Measurements from ENCODE around the gene SERPINB5. TPM values are rescaled to one million over a fixed set of nuclear protein-coding genes. Genes with fewer than 3 reads are reported as not detected.

The SERPINB5 gene
- total RNA-seq, 1 donor from 2014 or later, result not detected

- H3K4me1 ChIP-seq, result no peaks in the 10 kb centered on the region
- H3K27me3 ChIP-seq (ENCODE audit: low read depth), result peaks cover 14% of the 10 kb centered on the region
- intact Hi-C loops (cut with micrococcal nuclease), result no loop called here
- no peak for DNase-seq
- no peaks in the 10 kb centered on the region for H3K9me3 ChIP-seq (replicated peaks)
- no peak overlapping the region for H3K4me3 ChIP-seq
- H3K36me3 ChIP-seq, result no peaks in the 10 kb centered on the region
- H3K27ac ChIP-seq (replicated peaks), result no peak overlapping the region
- TF ChIP-seq CTCF (IDR thresholded peaks at IDR 0.05; ENCODE audit: borderline replicate concordance), result no peak
Measured at GRCh38 chr18:63520053-63520685, 43.4 kb downstream of the SERPINB5 start.

DNA sequence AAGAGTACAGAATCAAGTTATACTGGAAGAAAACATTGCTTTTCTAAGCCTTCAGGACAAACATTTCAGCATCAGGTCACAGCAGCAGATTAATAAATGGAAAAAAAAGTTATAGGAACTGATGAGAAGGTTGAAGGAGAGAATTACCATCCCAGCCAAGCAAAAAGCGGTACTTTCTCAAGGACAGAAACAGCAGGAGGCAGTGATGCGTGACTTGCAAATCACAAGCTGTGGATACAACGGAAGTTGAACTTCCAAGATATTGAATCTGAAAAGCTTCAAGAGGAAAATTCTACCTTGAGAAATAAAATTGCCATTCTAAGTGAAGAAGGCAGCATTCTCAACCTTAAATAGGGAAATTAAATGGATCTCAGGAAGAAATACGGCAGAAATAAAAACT lies 46.9 kb downstream of the SERPINB5 start:
- intact Hi-C loops (cut with micrococcal nuclease), result no loop called here
- TF ChIP-seq CTCF (IDR thresholded peaks at IDR 0.05; ENCODE audit: borderline replicate concordance), result no peak
- Histone ChIP-seq H3K4me1 (no peaks in the 10 kb centered on the region), H3K27ac (replicated peaks) (no peak overlapping the region), H3K4me3 (no peak overlapping the region), H3K9me3 (replicated peaks) (peaks cover 5% of the 10 kb centered on the region), H3K36me3 (no peaks in the 10 kb centered on the region), H3K27me3 (ENCODE audit: low read depth) (peaks cover 5% of the 10 kb centered on the region)
- DNase-seq, result no peak

- intact Hi-C loops (cut with micrococcal nuclease), result no loop called here
- Histone ChIP-seq H3K36me3 (no peaks in the 10 kb centered on the region), H3K9me3 (replicated peaks) (peaks cover 5% of the 10 kb centered on the region), H3K4me1 (no peaks in the 10 kb centered on the region), H3K27ac (replicated peaks) (no peak overlapping the region), H3K4me3 (no peak overlapping the region), H3K27me3 (ENCODE audit: low read depth) (peaks cover 5% of the 10 kb centered on the region)
- no peak for TF ChIP-seq CTCF (IDR thresholded peaks at IDR 0.05; ENCODE audit: borderline replicate concordance)
- no peak for DNase-seq
Measured at GRCh38 chr18:63527251-63527650, 50.5 kb downstream of the SERPINB5 start.

DNA sequence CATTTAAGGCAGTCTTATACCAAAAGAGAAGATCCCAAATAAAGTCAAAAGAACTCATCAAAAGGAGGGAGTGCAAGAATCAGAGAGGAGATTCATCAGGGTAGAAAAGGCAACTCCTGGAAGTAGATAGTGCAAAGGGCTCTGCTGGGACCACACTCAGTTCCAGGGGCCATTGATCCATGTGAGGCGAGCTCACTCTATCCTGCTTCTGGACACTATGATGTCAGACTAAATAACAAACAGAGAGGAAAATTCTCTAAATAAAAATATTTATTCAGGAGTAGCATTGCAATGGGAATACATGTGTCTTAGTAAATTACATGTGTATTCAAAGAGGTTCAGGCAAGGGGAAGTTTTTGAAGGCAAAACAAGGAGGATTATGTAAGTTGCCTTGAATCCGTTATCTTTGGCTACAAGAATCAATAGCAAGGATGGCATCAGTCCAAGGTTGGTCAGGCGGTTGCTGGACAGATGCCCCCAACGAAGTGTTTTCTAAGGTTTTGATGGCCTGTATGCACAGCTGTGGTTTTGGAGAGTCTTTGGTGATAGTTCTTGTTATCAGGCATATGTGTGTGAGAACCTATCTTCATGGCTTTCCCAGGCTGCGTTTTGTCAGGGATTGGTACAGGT lies 52.2 kb downstream of the SERPINB5 start:
- no peak for DNase-seq
- Histone ChIP-seq H3K4me1 (no peaks in the 10 kb centered on the region), H3K27ac (replicated peaks) (no peak overlapping the region), H3K4me3 (no peak overlapping the region), H3K36me3 (no peaks in the 10 kb centered on the region), H3K27me3 (ENCODE audit: low read depth) (peaks cover 5% of the 10 kb centered on the region), H3K9me3 (replicated peaks) (peaks cover 5% of the 10 kb centered on the region)
- TF ChIP-seq CTCF (IDR thresholded peaks at IDR 0.05; ENCODE audit: borderline replicate concordance), result no peak
- intact Hi-C loops (cut with micrococcal nuclease), result no loop called here

DNA sequence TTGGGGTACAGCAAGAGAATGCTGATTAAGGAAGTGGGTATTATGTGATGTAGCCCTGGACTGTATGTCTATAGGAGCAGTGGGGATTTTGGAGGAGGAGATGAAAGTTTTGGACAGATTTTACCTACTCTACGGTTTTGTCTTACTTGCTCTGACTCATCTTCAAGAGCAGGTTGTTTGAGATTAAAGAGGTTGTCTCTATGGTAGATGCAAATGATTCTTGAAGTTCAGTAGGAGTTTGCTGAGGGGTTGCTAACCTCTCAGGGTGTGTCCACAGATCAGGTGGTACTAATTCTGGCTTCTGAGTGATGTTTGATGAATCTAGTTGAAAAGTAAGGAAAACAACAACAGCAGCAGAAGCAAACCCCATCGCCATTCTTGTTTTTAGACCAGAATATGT lies 55.7 kb downstream of the SERPINB5 start:
- intact Hi-C loops (cut with micrococcal nuclease), result no loop called here
- Histone ChIP-seq H3K27me3 (ENCODE audit: low read depth) (no peaks in the 10 kb centered on the region), H3K4me3 (no peak overlapping the region), H3K9me3 (replicated peaks) (peaks cover 7% of the 10 kb centered on the region), H3K4me1 (no peaks in the 10 kb centered on the region), H3K27ac (replicated peaks) (no peak overlapping the region), H3K36me3 (no peaks in the 10 kb centered on the region)
- no peak for TF ChIP-seq CTCF (IDR thresholded peaks at IDR 0.05; ENCODE audit: borderline replicate concordance)
- no peak for DNase-seq
